Measurements from ENCODE around the gene OTUD6A. TPM values are rescaled to one million over a fixed set of nuclear protein-coding genes. Genes with fewer than 3 reads are reported as not detected.

Gene OTUD6A
- total RNA-seq, 1 donor from 2014 or later, result not detected

- no peak overlapping the region for H3K4me3 Mint-ChIP-seq
- CTCF ChIA-PET, result no interaction called here
These were observed 29.5 kb upstream of the OTUD6A start for GRCh38 chrX:70032792-70033191.

GRCh38 chrX:70033348-70034051 is 28.8 kb upstream of the OTUD6A start:
- DNase-seq, result no peak
- Mint-ChIP-seq H3K27me3 (no peaks in the 10 kb centered on the region), H3K4me3 (no peak overlapping the region), H3K27ac (no peak overlapping the region), H3K9me3 (no peaks in the 10 kb centered on the region), H3K36me3 (ENCODE audit: low read depth) (no peaks in the 10 kb centered on the region), H3K4me1 (no peaks in the 10 kb centered on the region)
- CTCF ChIA-PET, result no interaction called here
- no peak for ATAC-seq (ENCODE audit: low read depth)
- TF ChIP-seq CTCF (IDR thresholded peaks at IDR 0.05), result no peak
- intact Hi-C loops (cut with micrococcal nuclease), result no loop called here
- POLR2A ChIA-PET, result no interaction called here

More at GRCh38 chrX:70032792-70033191, 29.5 kb upstream of the OTUD6A start:
- no peak for TF ChIP-seq CTCF (IDR thresholded peaks at IDR 0.05)
- no peaks in the 10 kb centered on the region for H3K9me3 Mint-ChIP-seq
- H3K27ac Mint-ChIP-seq, result no peak overlapping the region
- intact Hi-C loops (cut with micrococcal nuclease), result no loop called here
- no peaks in the 10 kb centered on the region for H3K36me3 Mint-ChIP-seq (ENCODE audit: low read depth)
- POLR2A ChIA-PET, result no interaction called here
- no peaks in the 10 kb centered on the region for H3K4me1 Mint-ChIP-seq
- DNase-seq (no peak), ATAC-seq (ENCODE audit: low read depth) (no peak)
- no peaks in the 10 kb centered on the region for H3K27me3 Mint-ChIP-seq

GRCh38 chrX:70034646-70035045 is 27.6 kb upstream of the OTUD6A start:
- H3K9me3 Mint-ChIP-seq, result no peaks in the 10 kb centered on the region
- CTCF ChIA-PET, result no interaction called here
- intact Hi-C loops (cut with micrococcal nuclease), result no loop called here
- H3K4me3 Mint-ChIP-seq, result no peak overlapping the region
- no peak for TF ChIP-seq CTCF (IDR thresholded peaks at IDR 0.05)
- no peaks in the 10 kb centered on the region for H3K36me3 Mint-ChIP-seq (ENCODE audit: low read depth)
- POLR2A ChIA-PET, result no interaction called here
- H3K27ac Mint-ChIP-seq, result no peak overlapping the region
- no peak for ATAC-seq (ENCODE audit: low read depth)
- no peaks in the 10 kb centered on the region for H3K4me1 Mint-ChIP-seq
- no peak for DNase-seq
- H3K27me3 Mint-ChIP-seq, result no peaks in the 10 kb centered on the region

- ATAC-seq (ENCODE audit: low read depth) (no peak), DNase-seq (no peak)
- Mint-ChIP-seq H3K4me1 (no peaks in the 10 kb centered on the region), H3K36me3 (ENCODE audit: low read depth) (no peaks in the 10 kb centered on the region), H3K9me3 (no peaks in the 10 kb centered on the region), H3K27ac (no peak overlapping the region), H3K4me3 (no peak overlapping the region), H3K27me3 (no peaks in the 10 kb centered on the region)
- CTCF ChIA-PET, result no interaction called here
- intact Hi-C loops (cut with micrococcal nuclease), result no loop called here
- TF ChIP-seq CTCF (IDR thresholded peaks at IDR 0.05), result no peak
- POLR2A ChIA-PET, result no interaction called here
These were observed 23.7 kb upstream of the OTUD6A start for GRCh38 chrX:70038515-70038914.

- DNase-seq (no peak), ATAC-seq (ENCODE audit: low read depth) (no peak)
- no peaks in the 10 kb centered on the region for H3K9me3 Mint-ChIP-seq
- no peak overlapping the region for H3K27ac Mint-ChIP-seq
- intact Hi-C loops (cut with micrococcal nuclease), result no loop called here
- CTCF ChIA-PET, result no interaction called here
- no peak overlapping the region for H3K4me3 Mint-ChIP-seq
- H3K36me3 Mint-ChIP-seq (ENCODE audit: low read depth), result no peaks in the 10 kb centered on the region
- H3K4me1 Mint-ChIP-seq, result no peaks in the 10 kb centered on the region
- POLR2A ChIA-PET, result no interaction called here
- TF ChIP-seq CTCF (IDR thresholded peaks at IDR 0.05), result no peak
- H3K27me3 Mint-ChIP-seq, result no peaks in the 10 kb centered on the region
These were observed 23.3 kb upstream of the OTUD6A start for GRCh38 chrX:70038951-70039350.
